ENCODE results near the gene NMNAT3. TPM values are rescaled to one million over a fixed set of nuclear protein-coding genes. Genes with fewer than 3 reads are reported as not detected.

NMNAT3 gene
- total RNA-seq, 4 donors from 2014 or later = 9.5 to 17.2 (median 12.8) TPM

- in situ Hi-C loops (cut with MboI; ENCODE audit: low sequenced_read_pairs in 4 of 4) = loop anchor here in 1 of 4 donors (25.0 kb wide), 1 partner anchor 121 kb away; no protein-coding TSS in a partner anchor
- Histone ChIP-seq H3K4me1 (no peaks in the 10 kb centered on the region), H3K36me3 (peaks cover 0 to 3% of the 10 kb centered on the region in 2 donors), H3K27me3 (no peaks in the 10 kb centered on the region), H3K4me3 (no peak overlapping the region), H3K27ac (no peak overlapping the region), H3K9me3 (no peaks in the 10 kb centered on the region)
- TF ChIP-seq CTCF (IDR thresholded peaks at IDR 0.05 in 4 of 5, conservative IDR thresholded peaks at IDR 0.05 in 1 of 5) = no peak
- TF ChIP-seq POLR2A (IDR thresholded peaks at IDR 0.05) = no peak
- ATAC-seq = no peak
- DNase-seq = no peak
- intact Hi-C loops (cut with DNase I; ENCODE audit: low total_unique reads) = no loop called here
Measured at GRCh38 chr3:139558351-139559266, 119.2 kb downstream of the NMNAT3 start.

DNA sequence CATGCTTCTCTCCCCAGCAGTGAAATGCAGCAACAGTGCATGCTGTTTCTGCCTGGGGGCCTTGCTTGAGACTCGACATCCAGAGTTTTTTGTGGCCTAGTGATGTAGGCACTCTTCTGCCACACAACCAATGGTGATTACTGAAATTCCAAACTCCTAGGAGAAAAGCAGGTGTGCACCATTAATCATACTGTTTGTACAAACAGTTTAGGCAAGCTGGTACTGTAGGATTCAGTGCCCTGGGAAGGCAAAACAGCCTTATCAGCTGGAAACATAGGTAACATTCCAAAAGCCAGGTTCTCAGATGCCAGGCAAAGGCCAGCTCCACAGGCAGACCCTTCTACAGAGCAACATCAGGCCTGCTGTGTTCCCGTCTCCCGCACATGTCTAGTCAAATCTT is 120.7 kb downstream of the NMNAT3 start:
- no peak overlapping the region for H3K4me3 ChIP-seq
- no peaks in the 10 kb centered on the region for H3K27me3 ChIP-seq
- no peak for DNase-seq
- in situ Hi-C loops (cut with MboI; ENCODE audit: low sequenced_read_pairs in 4 of 4) (loop anchor here in 1 of 4 donors (25.0 kb wide), 1 partner anchor 120 kb away; no protein-coding TSS in a partner anchor), intact Hi-C loops (cut with DNase I; ENCODE audit: low total_unique reads) (no loop called here)
- peaks cover 0 to 3% of the 10 kb centered on the region in 2 donors for H3K36me3 ChIP-seq
- H3K27ac ChIP-seq = no peak overlapping the region
- TF ChIP-seq CTCF (IDR thresholded peaks at IDR 0.05 in 4 of 5, conservative IDR thresholded peaks at IDR 0.05 in 1 of 5) (no peak), POLR2A (IDR thresholded peaks at IDR 0.05) (no peak)
- H3K4me1 ChIP-seq = peaks cover 0 to 3% of the 10 kb centered on the region in 2 donors
- no peaks in the 10 kb centered on the region for H3K9me3 ChIP-seq
- no peak for ATAC-seq

GRCh38 chr3:139555249-139555648 is 122.5 kb downstream of the NMNAT3 start:
- in situ Hi-C loops (cut with MboI; ENCODE audit: low sequenced_read_pairs in 4 of 4) (loop anchor here in 1 of 4 donors (25.0 kb wide), 1 partner anchor 118 kb away; no protein-coding TSS in a partner anchor), intact Hi-C loops (cut with DNase I; ENCODE audit: low total_unique reads) (no loop called here)
- ATAC-seq (no peak), DNase-seq (no peak)
- H3K4me3 ChIP-seq = no peak overlapping the region
- no peaks in the 10 kb centered on the region for H3K36me3 ChIP-seq
- H3K27ac ChIP-seq = no peak overlapping the region
- H3K9me3 ChIP-seq = no peaks in the 10 kb centered on the region
- no peaks in the 10 kb centered on the region for H3K27me3 ChIP-seq
- TF ChIP-seq POLR2A (IDR thresholded peaks at IDR 0.05) = no peak
- no peak for TF ChIP-seq CTCF (IDR thresholded peaks at IDR 0.05 in 4 of 5, conservative IDR thresholded peaks at IDR 0.05 in 1 of 5)
- peaks cover 0 to 3% of the 10 kb centered on the region in 2 donors for H3K4me1 ChIP-seq

GRCh38 chr3:139554628-139555027 is 123.1 kb downstream of the NMNAT3 start:
- H3K9me3 ChIP-seq = no peaks in the 10 kb centered on the region
- no peak for TF ChIP-seq CTCF (IDR thresholded peaks at IDR 0.05 in 4 of 5, conservative IDR thresholded peaks at IDR 0.05 in 1 of 5)
- TF ChIP-seq POLR2A (IDR thresholded peaks at IDR 0.05) = no peak
- in situ Hi-C loops (cut with MboI; ENCODE audit: low sequenced_read_pairs in 4 of 4) = loop anchor here in 1 of 4 donors (25.0 kb wide), 1 partner anchor 117 kb away; no protein-coding TSS in a partner anchor
- intact Hi-C loops (cut with DNase I; ENCODE audit: low total_unique reads) = no loop called here
- ATAC-seq (no peak), DNase-seq (no peak)
- H3K36me3 ChIP-seq = no peaks in the 10 kb centered on the region
- no peak overlapping the region for H3K27ac ChIP-seq
- peaks cover 0 to 3% of the 10 kb centered on the region in 2 donors for H3K4me1 ChIP-seq
- no peak overlapping the region for H3K4me3 ChIP-seq
- no peaks in the 10 kb centered on the region for H3K27me3 ChIP-seq
